Activated naive CD8-positive, alpha-beta T cell (primary cell): ENCODE results near the gene ODF4.
"Not testable (repeated sequence)": the region's sequence is repeated elsewhere in the genome, so short reads cannot be mapped to it uniquely, and the experiment has no call there.

Source experiments
- H3K27ac Mint-ChIP-seq: one replicate; pipeline ENCODE4 v1.8.0; 2021; ENCODE audit warnings: mixed read lengths
- H3K27me3 Mint-ChIP-seq: one replicate; pipeline ENCODE4 v1.8.0; 2021; ENCODE audit warnings: mixed read lengths
- H3K36me3 Mint-ChIP-seq: one replicate; pipeline ENCODE4 v1.8.0; 2021; ENCODE audit warnings: mixed read lengths
- H3K4me1 Mint-ChIP-seq: one replicate; pipeline ENCODE4 v1.8.0; 2021; ENCODE audit warnings: low read depth, mixed read lengths
- H3K4me3 Mint-ChIP-seq: one replicate; pipeline ENCODE4 v1.8.0; 2021; ENCODE audit warnings: mild to moderate bottlenecking, mixed read lengths
- H3K9me3 Mint-ChIP-seq: one replicate; pipeline ENCODE4 v1.8.0; 2021; ENCODE audit warnings: low read depth, mixed read lengths

The ODF4 gene

DNA sequence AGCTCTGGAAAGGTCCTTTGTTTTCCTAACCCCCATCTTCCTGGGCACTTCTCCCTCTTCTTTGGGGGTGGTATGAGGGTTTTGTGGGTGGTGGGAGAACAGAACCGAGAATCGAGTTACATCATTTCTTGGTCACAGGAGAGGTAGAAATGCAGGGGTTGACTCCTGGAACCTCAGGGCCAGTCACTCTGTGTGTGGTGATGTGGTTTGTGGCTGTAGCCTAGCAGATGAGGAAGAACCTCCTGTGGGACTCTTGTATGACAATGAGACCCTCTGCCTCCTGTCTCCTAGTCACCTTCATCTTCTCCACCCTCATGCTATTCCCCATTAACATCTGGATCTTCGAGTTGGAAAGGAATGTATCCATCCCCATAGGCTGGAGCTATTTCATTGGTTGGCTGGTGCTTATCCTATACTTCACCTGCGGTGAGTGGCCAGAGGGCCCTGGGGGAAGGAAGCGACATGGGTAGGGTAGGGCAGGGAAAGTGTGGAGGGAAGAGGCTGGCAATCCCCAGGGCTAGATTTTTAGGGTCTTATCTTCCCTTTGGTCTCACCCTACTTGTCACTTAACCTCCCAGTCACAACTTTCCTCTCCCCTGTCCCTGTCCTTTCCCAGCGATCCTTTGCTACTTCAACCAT lies 5.5 kb downstream of the ODF4 start:
- H3K9me3 Mint-ChIP-seq = no peaks in the 10 kb centered on the region
- H3K27ac Mint-ChIP-seq = no peak overlapping the region
- H3K4me3 Mint-ChIP-seq = no peak overlapping the region
- no peaks in the 10 kb centered on the region for H3K36me3 Mint-ChIP-seq
- H3K4me1 Mint-ChIP-seq = no peaks in the 10 kb centered on the region
- peaks cover 4% of the 10 kb centered on the region for H3K27me3 Mint-ChIP-seq

DNA sequence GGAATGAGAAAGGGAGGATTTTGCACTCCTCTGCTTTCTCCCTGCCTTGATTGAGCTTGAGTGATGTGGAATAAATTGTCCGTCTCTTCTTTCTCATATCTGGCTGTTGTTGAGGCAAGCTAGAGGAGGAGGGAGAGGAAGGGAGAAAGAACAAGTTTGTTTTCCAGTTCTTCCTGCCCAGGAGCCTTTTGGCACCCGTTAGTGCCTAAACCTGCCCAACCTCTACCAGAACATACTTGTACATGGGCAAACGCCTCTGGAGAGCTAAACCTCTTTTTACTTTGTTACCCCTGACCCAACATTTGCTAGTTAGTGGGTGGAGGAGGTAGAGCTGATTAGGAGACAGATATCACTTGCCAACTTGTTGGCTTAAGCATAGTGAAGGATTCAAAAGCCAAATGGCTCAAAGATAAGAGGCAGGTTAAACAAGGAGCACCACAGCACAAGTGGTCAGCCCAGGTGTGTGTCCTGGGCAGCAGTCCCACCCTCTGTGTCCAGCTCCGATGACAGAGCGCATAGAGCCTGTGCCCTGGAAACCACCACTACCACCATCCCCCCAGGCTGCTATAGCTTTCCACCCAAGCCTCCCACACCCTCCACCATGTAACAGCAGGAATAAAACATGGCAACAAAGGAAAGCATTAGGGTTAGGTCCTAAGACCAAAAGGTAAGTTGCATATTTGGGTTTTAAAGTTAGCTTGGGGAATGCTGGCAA lies 6.5 kb downstream of the ODF4 start:
- Mint-ChIP-seq H3K27ac (no peak overlapping the region), H3K9me3 (no peaks in the 10 kb centered on the region), H3K27me3 (peaks cover 4% of the 10 kb centered on the region), H3K4me1 (no peaks in the 10 kb centered on the region), H3K36me3 (no peaks in the 10 kb centered on the region), H3K4me3 (no peak overlapping the region)

DNA sequence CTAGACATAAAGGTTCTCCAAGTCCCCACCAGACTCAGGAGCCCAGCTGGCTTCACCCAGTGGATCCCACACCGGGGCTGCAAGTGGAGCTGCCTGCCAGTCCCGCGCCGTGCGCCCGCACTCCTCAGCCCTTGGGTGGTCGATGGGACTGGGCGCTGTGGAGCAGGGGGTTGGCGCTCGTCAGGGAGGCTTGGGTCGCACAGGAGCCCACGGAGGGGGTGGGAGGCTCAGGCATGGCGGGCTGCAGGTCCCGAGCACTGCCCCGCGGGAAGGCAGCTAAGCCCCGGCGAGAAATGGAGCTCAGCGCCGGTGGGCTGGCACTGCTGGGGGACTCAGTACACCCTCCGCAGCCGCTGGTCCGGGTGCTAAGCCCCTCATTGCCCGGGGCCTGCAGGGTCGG lies 7.4 kb downstream of the ODF4 start:
- not testable (repeated sequence) for H3K27me3 Mint-ChIP-seq, H3K36me3 Mint-ChIP-seq, H3K9me3 Mint-ChIP-seq, H3K27ac Mint-ChIP-seq, H3K4me1 Mint-ChIP-seq, H3K4me3 Mint-ChIP-seq

DNA sequence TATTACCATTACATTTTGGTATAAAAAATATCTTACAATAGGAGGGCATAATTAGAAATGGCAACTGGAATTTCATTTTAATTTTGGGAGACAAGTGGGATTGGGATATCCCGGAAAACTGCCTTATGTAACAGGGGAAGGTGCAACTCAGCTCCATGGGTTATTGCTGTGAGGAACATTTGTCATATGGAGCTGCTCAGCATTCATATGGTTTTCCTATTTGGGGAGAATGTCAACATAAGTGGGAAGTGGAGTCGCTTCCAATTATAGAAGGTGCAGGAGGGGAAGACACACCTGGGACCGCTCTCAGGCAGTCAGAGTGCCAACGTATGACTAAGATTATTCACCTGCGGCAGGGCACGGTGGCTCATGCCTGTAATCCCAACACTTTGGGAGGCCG lies 10.7 kb downstream of the ODF4 start:
- H3K27me3 Mint-ChIP-seq = peaks cover 4% of the 10 kb centered on the region
- no peak overlapping the region for H3K4me3 Mint-ChIP-seq
- H3K9me3 Mint-ChIP-seq = no peaks in the 10 kb centered on the region
- H3K36me3 Mint-ChIP-seq = no peaks in the 10 kb centered on the region
- no peaks in the 10 kb centered on the region for H3K4me1 Mint-ChIP-seq
- no peak overlapping the region for H3K27ac Mint-ChIP-seq

DNA sequence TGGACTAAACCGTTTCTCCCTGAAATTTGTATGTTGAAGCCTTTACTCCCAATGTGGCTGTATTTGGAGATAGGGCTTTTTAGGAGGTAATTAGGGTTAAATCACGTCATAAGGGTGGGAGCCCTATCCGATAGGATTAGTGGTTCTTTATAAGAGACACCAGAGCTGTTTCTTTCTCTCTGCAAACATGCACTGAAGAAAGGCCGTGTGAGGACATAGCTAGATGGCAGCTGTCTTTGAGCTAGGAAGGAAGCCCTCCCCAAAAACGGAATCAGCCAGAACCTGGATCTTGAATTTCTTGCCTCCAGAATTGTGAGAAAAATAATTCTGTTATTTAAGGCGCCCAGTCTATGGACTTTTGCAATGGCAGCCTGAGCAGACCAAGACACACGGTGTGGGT lies 14.1 kb downstream of the ODF4 start:
- Mint-ChIP-seq H3K4me3 (no peak overlapping the region), H3K27me3 (peaks cover 2% of the 10 kb centered on the region), H3K36me3 (no peaks in the 10 kb centered on the region), H3K4me1 (no peaks in the 10 kb centered on the region), H3K27ac (no peak overlapping the region), H3K9me3 (no peaks in the 10 kb centered on the region)

DNA sequence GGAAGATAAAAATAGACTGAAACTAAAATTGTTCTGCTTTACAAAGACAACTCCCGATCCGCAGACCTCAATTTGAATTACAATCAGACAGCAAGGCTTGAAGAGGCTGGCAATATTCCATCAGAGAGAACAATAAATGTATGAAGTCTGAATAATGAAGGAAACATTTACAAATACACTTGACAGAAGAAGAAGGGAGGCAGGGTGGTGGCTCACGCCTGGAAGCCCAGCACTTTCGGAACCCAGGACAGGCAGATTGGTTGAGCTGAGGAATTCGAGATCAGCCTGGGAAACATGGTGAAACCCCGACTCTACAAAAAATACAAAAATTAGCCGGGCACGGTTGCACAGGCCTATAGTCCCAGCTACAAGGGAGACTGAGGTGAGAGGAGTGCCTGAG lies 14.6 kb downstream of the ODF4 start:
- no peaks in the 10 kb centered on the region for H3K9me3 Mint-ChIP-seq
- no peak overlapping the region for H3K4me3 Mint-ChIP-seq
- H3K27me3 Mint-ChIP-seq = peaks cover 2% of the 10 kb centered on the region
- no peaks in the 10 kb centered on the region for H3K4me1 Mint-ChIP-seq
- H3K36me3 Mint-ChIP-seq = no peaks in the 10 kb centered on the region
- H3K27ac Mint-ChIP-seq = no peak overlapping the region

DNA sequence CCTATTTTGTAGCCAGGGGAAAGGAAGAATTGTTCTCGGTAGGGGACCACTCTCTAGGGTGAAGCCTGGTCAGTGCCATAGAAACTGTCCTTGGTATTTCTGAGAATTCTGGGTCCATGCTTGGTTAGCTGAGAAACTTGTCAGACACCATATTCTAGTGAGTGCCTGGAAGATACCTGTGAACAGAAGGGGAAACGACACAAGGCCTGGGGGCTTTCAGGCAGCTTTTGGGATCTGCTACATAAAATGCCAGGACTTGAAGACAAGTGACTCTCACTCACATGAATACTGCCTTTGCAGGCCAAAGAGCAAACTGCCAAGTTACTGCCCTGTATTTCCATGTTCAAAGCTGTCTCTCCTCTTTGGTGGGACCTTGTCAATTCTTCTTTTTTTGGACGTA lies 18.3 kb downstream of the ODF4 start:
- Mint-ChIP-seq H3K27ac (no peak overlapping the region), H3K36me3 (no peaks in the 10 kb centered on the region), H3K4me1 (peaks cover 12% of the 10 kb centered on the region), H3K27me3 (no peaks in the 10 kb centered on the region), H3K4me3 (no peak overlapping the region), H3K9me3 (no peaks in the 10 kb centered on the region)

DNA sequence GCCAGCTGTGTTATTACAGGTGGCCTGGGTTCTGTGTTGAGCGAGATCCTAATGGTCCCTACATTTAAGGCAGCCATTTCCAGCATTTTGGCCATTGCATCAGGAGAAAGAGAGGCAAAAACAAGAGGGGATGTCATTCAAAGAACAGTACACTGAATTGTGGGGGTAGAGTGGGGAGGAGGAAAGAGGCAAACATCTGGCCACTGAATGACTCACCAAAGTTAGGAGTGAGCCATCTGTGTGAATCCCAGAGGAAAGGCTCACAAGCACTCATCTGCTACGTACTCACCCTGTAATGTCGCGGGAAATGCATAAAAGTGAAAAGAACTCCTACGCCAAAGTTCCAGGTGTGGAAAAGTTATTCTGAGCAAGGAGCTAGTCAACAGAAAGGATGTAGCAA lies 20.1 kb downstream of the ODF4 start:
- Mint-ChIP-seq H3K27ac (no peak overlapping the region), H3K27me3 (no peaks in the 10 kb centered on the region), H3K36me3 (no peaks in the 10 kb centered on the region), H3K9me3 (no peaks in the 10 kb centered on the region), H3K4me1 (peaks cover 12% of the 10 kb centered on the region), H3K4me3 (no peak overlapping the region)

DNA sequence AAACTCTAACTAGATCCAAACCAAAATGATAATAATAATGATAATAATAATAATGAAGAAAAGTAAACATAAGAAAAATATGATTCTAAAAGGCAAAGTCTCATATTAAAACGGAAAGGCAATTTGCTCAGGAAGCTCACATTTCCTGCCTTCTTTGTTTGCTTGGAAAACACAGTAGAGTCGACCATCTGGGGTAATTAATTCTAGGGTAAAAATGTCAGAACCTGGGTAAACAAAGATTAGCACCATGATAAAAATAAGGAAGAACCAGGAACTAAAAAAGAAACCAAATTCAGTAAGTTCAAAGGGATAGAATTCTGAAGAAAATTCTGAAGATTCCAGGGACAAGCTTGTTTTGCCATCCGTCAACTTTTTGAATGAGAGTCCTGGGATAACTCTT lies 20.6 kb downstream of the ODF4 start:
- no peaks in the 10 kb centered on the region for H3K27me3 Mint-ChIP-seq
- H3K9me3 Mint-ChIP-seq = no peaks in the 10 kb centered on the region
- H3K4me3 Mint-ChIP-seq = no peak overlapping the region

DNA sequence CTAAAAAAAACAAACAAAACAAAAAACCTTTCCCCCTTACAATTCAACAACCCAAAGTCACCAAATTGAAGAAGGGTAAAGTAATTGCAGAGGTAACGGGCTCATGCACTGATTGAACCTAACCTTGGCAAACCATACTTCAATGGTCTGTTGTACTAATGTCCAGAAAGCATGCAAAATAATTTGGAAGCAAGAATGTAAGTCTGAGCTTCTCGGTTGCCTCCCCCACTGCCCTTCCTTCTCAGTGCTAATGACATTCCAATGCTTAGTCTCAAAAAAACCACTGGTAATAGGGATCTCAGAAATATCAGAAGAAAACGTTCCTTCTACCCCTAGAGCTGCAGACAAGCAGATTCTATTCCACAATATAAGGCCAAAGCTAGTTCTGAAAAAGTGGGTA lies 21.1 kb downstream of the ODF4 start:
- no peaks in the 10 kb centered on the region for H3K9me3 Mint-ChIP-seq
- H3K4me3 Mint-ChIP-seq = no peak overlapping the region
- H3K27ac Mint-ChIP-seq = no peak overlapping the region
- no peaks in the 10 kb centered on the region for H3K27me3 Mint-ChIP-seq
- no peaks in the 10 kb centered on the region for H3K36me3 Mint-ChIP-seq
- peaks cover 12% of the 10 kb centered on the region for H3K4me1 Mint-ChIP-seq

More for the DNA sequence above, 20.6 kb downstream of the ODF4 start:
- H3K4me1 Mint-ChIP-seq = peaks cover 12% of the 10 kb centered on the region
- H3K27ac Mint-ChIP-seq = no peak overlapping the region
- H3K36me3 Mint-ChIP-seq = no peaks in the 10 kb centered on the region

DNA sequence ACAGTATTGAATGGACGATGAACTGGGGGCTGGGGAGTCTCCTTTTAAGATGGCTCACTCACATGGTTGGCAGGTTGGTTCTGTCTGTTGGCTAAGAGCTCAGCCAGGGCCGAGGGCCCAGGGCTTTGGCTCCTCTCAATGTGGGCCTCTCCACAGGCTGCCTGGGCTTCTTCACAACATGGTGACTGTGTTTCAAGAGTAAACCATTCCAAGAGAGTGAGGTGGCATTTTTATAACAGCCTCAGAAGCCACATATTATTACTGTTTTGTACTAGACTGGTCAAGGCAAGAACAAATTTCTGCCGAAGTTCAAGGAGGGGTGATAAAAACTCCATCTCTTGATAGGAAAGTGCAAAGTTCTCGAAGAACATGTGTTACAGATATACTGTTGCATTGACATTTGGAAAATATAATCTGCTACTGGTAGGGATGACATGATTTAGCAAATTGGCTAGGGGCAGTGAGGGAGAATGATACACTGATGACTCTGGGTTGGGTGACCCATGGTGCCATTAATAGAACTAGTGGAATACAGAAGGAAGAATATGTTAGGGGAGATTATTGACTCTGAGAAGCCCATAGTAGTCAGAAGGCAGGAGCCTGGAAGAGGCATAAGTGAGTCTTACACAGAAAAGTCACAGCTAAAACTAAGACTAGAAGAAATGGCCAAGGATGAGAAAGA lies 23.2 kb downstream of the ODF4 start:
- Mint-ChIP-seq H3K27me3 (no peaks in the 10 kb centered on the region), H3K36me3 (no peaks in the 10 kb centered on the region), H3K9me3 (no peaks in the 10 kb centered on the region), H3K4me3 (no peak overlapping the region), H3K27ac (no peak overlapping the region), H3K4me1 (peaks cover 12% of the 10 kb centered on the region)

DNA sequence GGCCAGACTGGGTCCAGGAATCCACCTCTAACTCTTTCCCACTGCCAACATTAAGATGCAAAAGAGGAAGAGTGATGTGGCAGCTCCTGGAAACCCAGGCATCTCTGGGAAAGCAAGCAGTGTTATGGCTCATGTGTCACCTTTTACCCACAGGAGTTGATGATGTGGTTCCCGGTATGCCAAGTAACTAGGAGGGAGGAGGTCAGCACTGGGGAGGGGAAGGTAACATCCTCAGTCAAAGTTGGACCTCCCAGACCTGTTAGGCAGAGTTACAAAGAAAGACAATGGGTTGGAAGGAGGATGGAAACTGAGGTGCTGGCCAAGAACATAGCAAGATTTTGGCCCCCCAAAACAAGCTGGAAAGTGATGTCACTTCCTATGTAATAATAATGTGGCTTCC lies 25.5 kb downstream of the ODF4 start:
- Mint-ChIP-seq H3K27me3 (no peaks in the 10 kb centered on the region), H3K9me3 (no peaks in the 10 kb centered on the region), H3K4me1 (peaks cover 5% of the 10 kb centered on the region), H3K4me3 (no peak overlapping the region), H3K27ac (no peak overlapping the region), H3K36me3 (peaks cover 3% of the 10 kb centered on the region)

DNA sequence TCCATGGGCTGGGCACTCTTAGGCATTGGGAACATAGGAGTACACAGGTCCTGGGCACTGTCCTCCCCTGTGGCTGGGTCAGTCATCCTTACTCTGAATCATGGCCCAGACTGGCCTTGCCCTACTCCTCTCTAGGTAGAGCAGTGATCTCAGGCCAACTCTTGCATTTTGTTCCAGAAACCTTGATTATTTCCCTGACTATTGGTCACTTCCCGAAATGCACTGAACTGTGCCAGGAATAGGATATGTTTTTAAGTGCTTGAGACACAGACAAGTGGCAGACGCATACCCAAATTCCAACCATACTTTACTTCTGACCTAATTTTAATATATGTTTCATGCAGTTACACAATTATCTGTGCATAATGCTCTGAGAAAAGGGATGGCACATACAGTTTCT lies 26.6 kb downstream of the ODF4 start:
- Mint-ChIP-seq H3K9me3 (no peaks in the 10 kb centered on the region), H3K4me3 (no peak overlapping the region), H3K27ac (no peak overlapping the region), H3K4me1 (no peaks in the 10 kb centered on the region), H3K36me3 (peaks cover 3% of the 10 kb centered on the region), H3K27me3 (no peaks in the 10 kb centered on the region)

DNA sequence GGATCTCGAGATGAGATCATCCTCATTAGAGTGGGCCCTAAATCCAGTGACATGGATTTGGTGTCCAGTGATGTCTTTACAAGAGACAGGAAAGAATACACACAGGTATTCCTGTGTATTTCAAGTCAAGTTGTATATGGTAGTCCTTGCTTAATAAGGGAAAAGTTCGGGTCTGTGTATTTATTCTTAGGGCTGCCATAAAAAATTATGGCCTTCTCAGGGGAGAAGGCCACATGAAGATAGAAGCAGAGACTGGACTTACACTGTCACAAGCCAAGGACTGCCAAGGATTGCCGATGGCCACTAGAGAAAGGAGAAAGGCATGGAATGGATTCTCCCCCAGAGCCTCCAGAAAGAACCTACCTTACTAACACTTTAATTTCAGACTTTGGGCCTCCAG lies 28.6 kb downstream of the ODF4 start:
- no peak overlapping the region for H3K4me3 Mint-ChIP-seq
- no peak overlapping the region for H3K27ac Mint-ChIP-seq
- H3K36me3 Mint-ChIP-seq = peaks cover 3% of the 10 kb centered on the region
- H3K4me1 Mint-ChIP-seq = no peaks in the 10 kb centered on the region
- H3K9me3 Mint-ChIP-seq = no peaks in the 10 kb centered on the region
- no peaks in the 10 kb centered on the region for H3K27me3 Mint-ChIP-seq

DNA sequence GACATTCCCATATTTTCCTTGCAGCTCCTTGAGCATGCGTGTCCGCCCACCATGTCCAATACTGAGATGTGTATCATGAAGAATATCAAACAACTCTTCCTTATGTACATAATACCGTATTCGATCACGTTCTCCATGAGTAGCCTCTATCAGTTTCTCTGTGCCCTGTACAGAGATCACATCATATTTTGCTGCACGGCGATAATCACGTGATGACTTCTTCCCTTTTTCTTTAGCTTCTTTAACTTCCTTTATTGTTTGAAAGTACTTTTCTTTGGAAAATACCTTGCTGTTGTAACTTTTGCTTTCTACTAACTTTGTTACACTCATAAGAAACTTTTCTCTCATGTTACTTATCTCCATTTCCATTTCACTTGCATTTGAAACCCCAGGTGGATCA lies 30.3 kb downstream of the ODF4 start:
- Mint-ChIP-seq H3K9me3 (no peaks in the 10 kb centered on the region), H3K36me3 (peaks cover 3% of the 10 kb centered on the region), H3K27me3 (no peaks in the 10 kb centered on the region), H3K27ac (no peak overlapping the region), H3K4me3 (no peak overlapping the region), H3K4me1 (peaks cover 3% of the 10 kb centered on the region)

DNA sequence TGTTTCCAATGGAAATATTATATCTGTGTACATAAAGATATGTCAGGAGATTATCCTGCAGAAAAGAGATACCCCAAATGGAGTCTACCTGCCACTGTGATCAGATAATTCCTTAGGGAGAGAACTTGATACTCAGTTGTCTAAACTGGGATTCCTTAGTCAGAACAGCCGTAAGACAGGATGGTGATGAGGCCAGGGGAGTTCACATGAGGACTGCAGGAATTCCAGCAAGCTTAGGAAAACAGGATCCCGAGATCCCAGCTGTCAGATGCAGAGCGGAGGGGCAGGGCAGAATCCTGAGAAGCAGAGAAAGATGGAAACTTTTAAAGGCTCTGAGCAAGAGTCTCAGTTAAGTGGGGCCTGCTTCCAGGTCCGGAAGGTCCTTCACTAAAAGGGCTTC lies 32.1 kb downstream of the ODF4 start:
- peaks cover 9% of the 10 kb centered on the region for H3K36me3 Mint-ChIP-seq
- H3K4me3 Mint-ChIP-seq = no peak overlapping the region
- H3K9me3 Mint-ChIP-seq = no peaks in the 10 kb centered on the region
- H3K27ac Mint-ChIP-seq = no peak overlapping the region
- peaks cover 15% of the 10 kb centered on the region for H3K4me1 Mint-ChIP-seq
- H3K27me3 Mint-ChIP-seq = no peaks in the 10 kb centered on the region
